GM18951 (cell line): ENCODE results near the gene TUBB1.
"Not testable (repeated sequence)": the region's sequence is repeated elsewhere in the genome, so short reads cannot be mapped to it uniquely, and the experiment has no call there.

Experiments used
- POLR2A ChIP-seq: IDR thresholded peaks from 4 replicates; pipeline ENCODE4 v1.6.1; 2011; ENCODE audit warnings: mild to moderate bottlenecking; ENCODE audit not compliant: insufficient read length, insufficient read depth; ENCODE audit errors: extremely low read depth
- in situ Hi-C: fragments of 300-500 bp; cut with MboI; formaldehyde crosslinking; loops from one replicate; pipeline ENCODE4 v1.12.0; 2022; ENCODE audit warnings: low sequenced_read_pairs, mixed read lengths, inconsistent platforms; ENCODE audit not compliant: unreplicated experiment

The TUBB1 gene

DNA sequence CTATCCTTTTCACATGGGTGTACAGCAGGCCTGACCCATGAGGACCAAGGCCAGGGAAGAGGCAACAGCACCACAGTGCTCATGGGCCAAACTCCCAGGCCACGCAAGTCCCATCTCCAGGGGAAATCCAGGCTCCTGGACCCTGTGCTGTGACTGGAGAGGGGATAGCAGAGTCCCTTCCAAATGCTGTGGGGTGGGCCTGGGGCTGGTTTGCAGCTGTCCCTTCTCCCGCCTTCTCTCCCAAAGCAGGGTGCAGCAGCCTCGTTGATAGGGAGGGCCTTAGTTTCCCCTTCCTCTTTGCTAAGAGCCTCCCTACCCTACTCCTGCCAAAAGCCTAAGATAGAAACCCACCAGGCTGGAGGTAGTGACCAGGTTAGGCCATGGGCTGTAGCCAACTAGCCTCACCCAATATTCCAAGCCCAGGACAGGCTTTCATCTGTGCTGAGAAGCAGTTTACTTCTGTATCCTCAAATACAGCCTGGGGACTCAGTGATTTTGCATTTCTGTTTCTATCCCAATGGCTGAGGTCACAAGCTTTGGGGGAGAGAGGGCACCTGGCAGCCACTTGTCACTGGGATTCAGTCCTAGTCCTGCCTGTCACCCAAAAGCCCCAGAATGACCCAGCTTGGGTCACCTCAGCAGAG lies 13.6 kb upstream of the TUBB1 start:
- TF ChIP-seq POLR2A, result no peak
- in situ Hi-C loops, result no loop called here

DNA sequence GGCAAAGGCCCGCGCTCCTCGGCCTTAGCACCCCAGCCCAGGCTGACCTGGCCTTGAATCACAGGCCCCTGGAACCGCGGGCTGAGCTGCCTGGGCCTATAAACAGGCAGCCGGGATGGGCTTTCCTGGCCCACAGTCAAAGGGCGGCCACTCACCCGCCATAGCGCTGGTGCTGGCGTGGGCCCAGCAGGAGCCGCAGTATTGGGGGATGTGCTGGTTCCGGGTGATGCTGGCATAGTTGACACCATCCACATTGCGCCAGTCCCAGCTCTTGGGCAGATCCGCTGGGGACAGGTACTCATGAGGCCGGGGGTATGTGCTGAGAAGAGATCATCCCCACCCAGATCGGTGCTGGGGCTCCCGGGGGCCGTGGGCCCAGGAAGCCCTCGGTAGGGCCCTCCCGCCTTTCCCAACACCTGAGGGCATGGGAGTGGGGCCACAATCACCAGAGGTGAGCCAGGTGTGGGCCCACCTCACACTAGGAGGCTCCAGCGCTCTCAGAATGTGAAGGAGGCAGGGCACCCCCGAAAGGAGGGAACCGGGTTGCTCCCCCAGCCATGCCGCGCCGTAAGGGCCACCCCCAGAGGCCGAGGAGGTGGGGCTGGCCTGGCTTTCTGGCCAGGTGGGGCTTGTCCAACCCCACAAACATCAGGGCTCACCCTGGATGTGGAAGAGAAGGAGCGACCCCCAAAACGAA lies 12.9 kb upstream of the TUBB1 start:
- in situ Hi-C loops, result no loop called here

DNA sequence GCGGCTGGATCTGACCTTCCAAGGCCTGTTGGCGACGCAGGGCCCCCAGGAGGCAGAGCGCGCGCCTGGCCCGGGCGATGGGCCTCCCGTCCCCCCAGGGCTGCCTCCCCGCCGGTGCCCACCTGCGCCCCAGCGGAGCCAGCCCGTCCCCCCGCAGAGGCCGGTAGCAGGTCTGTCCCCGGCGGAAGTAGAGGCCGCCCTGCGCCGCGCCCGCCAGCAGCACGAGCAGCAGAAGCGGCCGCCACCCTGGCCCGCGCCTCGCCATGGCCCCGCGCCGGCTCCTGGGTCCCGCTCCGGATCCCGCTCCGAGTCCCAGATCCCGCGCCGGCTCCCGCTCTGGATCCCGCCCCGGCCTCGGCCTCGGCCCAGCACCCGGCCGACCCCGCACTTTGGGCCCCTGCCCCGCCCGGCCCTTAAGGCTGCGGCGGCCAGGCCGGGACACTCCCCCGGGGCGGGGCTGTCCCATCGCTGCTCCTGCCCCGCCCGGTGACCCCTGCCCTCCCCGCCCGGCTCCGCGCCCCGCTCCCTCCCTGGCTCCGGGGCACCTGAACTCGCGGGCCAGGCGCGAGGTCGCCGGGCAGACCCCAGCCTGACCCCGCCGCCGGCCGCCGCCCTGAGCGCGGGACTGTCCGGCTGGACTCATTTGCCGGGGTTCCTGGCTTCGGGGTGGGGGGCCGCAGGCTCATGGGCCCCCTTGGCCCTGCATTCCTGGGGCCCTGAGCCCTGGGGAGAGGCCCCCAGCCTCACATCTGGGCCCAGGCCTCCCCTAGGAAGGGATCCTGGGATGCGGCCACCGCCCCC lies 12.2 kb upstream of the TUBB1 start, which contains the start of gene CTSZ:
Gene CTSZ, minus strand, starts transcription at position 391 of the 801 bp plus-strand sequence. Its CDS starts 126 bp downstream, at position 265.
- peak; percentile 86 for TF ChIP-seq POLR2A
- in situ Hi-C loops, result no loop called here

More for the DNA sequence above, 12.9 kb upstream of the TUBB1 start:
- TF ChIP-seq POLR2A, result peak; percentile 2

DNA sequence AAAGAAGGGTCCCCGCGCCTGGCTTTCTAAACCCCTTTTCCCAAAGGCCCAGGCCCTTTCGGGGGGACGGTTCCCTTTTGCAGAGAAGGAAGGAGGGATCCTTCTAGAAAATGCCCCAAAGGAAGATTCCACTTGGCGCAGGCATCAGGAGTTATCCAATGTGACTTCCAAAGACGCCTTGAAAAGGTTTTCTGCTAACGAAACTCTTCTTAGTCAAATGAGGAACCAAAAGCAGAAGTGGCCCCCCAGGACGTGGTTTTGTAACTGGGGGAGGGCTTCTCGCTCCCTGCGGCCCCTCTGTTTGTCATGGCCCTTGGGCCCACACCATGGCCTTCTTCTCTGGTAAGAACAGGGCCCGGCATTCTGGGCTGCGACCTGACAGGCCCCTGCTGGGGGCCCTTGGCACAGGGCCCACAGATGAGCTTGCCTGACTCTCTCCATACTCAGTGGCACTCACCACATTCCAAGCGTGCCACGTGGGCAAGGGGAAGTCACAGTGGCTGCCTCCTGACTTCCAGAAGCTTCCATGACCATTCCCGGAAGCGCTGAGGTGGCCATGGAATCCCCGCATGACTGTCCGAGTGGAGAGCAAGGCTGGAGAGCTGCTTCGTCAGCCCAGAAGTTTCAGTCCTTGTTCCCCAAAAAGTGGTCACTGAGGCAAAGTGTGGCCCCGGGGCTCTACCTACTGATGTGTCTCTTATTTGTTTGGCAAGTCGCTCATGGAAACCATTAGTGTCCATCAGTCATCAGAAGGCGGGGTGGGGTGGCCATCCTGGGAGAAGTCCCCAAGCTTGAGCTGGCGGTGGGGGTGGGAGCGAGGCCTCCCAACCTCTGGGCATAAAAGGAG lies 11.3 kb upstream of the TUBB1 start:
- peak; percentile 39 for TF ChIP-seq POLR2A
- in situ Hi-C loops, result no loop called here

DNA sequence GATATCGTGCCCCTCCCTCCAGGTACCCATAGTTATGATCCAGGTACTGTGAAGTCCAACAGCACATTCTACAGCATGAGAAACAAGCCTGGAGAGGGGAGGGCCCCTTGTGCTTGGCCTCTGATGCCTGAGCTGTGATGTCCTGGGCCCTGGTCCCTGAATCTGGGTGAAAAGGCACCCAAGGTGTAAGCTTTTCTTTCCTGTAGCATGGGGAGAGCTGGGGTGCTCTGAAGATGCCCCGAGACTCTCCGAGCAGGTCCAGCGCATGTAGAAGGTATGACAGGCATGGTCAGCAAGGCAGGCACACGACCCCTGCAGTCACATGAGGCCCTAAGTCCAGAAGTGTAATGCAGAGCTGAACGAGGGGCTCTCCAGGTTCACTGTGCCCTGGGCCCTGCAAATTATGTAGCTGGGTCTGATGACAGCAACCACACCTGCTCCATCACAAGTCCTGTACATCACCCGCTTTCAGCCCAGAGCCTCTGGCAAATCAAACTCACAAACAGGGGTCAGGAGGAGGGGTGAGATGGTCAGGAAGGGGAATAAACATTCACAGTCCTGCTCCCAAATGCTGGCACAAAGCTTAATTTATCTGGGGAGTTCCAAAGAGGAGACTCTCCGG lies 10.4 kb upstream of the TUBB1 start:
- no peak for TF ChIP-seq POLR2A
- in situ Hi-C loops, result no loop called here

DNA sequence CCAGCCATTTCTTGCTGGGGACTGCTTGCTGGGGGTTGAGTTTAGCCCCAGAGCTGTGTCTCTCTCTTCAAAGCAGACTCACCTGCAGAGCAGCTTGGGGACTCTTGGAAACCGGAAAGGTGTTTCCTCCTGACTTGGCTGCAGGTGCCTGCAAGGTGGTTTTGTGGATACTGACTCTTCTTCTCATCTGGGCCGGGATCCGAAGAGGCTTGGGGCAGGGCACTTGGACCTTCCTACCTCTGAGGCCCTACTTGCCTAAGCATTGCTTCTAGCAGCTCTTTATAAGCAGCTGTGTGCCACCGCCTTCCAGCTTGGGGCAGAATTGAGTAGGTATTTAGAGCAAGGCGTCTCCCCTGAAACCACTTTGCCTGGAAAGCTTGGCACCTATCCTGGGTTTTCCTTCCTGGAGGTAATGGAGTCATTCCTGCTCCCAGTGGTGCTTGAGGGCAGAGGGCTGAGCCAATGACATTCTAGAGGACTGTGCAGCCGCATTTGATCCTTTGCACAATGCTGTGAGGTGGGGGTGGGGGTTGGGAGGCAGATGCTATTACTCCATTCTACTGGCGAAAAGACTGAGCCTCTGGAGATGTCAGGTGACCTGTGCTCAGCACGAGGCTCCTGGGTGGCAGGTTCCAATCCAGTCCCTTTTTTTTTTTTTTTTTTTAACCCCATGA lies 8.8 kb upstream of the TUBB1 start:
- no peak for TF ChIP-seq POLR2A
- in situ Hi-C loops, result no loop called here

DNA sequence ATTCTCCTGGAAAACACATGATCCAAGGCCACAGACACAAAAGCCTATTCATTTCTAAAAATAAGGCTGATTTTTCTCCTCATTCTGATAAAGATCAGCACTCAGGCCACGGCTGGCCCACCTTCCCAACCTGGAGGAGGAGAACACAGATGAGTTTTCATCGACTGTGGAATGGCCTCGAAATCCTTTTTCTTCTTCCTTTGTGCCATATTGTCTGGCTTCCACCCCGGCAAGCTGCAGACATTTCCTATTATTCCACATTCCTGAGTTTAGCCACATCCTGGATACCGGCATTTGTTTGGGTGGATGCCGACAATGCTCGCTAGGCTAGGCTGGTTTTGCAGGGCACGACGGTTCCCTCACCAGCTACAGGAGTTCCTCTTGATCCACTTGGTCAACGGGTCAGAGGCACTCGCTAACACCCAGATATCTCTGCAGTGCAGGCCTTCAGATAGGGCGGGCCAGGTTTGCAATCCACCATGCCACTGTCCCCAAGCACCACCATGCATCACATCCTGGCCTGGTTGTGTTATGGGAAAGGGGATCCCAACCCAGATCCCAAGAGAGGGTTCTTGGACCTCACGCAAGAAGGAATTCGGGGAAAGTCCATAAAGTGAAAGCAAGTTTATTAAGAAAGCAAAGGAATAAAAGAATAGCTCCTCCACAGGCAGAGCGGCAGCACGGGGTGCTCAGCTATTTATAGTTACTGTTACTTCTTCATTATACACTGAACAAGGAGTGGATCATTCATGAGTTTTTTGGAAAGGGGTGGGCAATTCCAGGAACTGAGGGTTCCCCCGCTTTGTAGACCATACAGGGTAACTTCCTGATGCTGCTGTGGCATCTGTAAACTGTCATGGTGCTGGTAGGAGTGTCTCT lies 8.0 kb upstream of the TUBB1 start:
- in situ Hi-C loops, result no loop called here
- no peak for TF ChIP-seq POLR2A

DNA sequence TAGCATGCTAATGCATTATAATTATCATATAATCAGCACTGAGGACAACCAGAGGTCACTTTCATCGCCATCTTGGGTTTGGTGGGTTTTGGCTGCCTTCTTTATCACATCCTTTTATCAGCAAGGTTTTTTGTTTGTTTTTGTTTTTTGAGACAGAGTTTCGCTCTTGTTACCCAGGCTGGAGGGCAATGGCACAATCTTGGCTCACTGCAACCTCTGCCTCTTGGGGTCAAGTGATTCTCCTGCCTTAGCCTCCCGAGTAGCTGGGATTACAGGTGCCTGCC lies 7.4 kb upstream of the TUBB1 start:
- in situ Hi-C loops, result not testable (repeated sequence)

DNA sequence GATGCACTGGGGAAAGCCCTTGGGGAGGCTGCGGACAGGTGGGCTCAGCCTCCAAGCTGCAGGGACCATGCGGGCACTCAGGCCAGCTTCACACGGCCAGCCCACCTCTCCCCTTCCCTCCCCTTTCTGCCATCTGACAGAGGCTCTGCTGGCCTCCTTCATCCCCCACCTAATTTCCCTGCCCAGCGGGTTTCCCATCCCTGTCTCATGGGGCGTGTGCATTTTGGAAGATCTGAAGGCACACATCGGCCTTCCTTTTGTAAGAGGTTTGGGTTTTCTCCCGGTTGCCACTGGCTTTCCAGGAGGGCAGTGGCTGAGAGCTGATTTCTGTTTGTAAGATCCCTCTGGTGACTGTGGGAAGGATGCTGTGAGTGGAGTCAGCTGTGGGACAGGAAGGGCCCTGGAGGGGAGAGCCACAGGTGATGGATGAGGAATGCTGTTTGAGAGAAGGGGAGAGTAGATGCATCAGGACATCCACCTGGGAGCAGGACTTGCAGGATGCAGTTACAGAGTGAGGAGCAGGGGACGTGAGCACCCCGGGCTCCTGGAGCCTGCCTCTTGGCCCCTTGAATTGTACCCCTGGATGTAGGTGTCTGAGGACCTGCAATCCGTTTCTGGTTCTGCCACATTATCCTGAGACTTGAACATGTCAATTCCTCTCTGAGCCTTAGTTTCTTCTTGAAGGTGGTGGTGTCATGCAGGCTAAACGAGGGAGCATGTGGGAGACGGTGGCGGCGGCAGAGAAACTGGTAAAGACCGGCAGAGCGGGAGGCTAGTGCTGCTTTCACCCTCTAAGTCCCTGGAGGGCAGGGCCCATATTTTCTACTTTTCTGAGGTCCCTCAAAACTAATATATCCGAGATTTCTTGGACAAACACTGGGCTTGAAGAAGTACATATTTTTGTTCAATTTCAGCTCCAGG lies 5.9 kb upstream of the TUBB1 start:
- TF ChIP-seq POLR2A, result no peak
- in situ Hi-C loops, result no loop called here

DNA sequence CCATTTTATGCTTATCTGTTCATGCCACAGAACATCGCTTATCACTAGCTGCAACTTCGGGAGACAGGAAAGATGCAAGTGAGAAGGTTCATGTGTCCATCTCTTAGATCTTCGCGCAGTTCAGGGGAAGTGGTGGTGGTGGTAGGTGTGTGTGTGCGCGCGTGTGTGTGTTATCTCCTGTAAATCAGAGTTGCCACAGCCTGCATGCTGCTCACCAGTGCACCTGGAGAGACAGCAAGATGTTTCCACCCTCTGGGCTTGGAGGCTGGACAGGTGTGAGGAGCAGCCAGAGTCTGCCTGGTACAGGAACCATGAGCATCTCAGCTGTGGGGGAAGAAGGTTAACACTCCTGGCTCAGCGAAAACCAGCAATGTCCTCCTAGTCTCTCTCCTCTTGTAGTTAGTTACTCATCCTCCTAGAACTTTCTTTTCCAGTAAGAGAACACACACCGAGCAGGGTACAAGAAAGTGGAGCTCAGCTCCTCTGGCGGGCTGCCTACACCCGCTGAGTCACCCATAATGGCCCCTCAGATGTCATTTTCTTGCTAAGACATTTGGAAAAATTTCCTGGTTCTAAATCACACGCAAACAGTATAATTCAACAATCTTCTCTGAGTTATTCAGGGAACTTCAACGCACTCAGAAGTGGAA lies 5.1 kb upstream of the TUBB1 start:
- in situ Hi-C loops, result no loop called here
- no peak for TF ChIP-seq POLR2A
